H1 (cell line): ENCODE measurements around the gene PCGF3. TPM values are rescaled to one million over a fixed set of nuclear protein-coding genes. Genes with fewer than 3 reads are reported as not detected.

Experiments used
- ATF3 ChIP-seq: IDR thresholded peaks from 2 replicates; pipeline ENCODE4 v1.6.1; 2011; ENCODE audit warnings: low read depth, mild to moderate bottlenecking, low read length; ENCODE audit not compliant: insufficient read depth
- CHD1 ChIP-seq: IDR thresholded peaks from 2 replicates; pipeline ENCODE4 v1.6.1; 2012; ENCODE audit warnings: low read depth, low read length, improper control_type of control experiment
- HDAC2 ChIP-seq, 2 experiments: fragments of 300-600 bp in 1 of 2; sonication (generic) in 1 of 2; IDR thresholded peaks; 2 replicates each; pipeline ENCODE4 v1.6.1; 2011 to 2012; ENCODE audit warnings: low read depth in 2 of 2, low read length in 2 of 2, mild to moderate bottlenecking in 2 of 2, moderate library complexity in 2 of 2, borderline replicate concordance in 1 of 2, inconsistent platforms in 1 of 2
- JUN ChIP-seq: IDR thresholded peaks from 2 replicates; pipeline ENCODE4 v1.6.1; 2011; ENCODE audit warnings: low read depth, mild to moderate bottlenecking, improper control_type of control experiment, low read length
- POLR2AphosphoS5 ChIP-seq: IDR thresholded peaks from 2 replicates; pipeline ENCODE4 v1.6.1; 2011; ENCODE audit warnings: low read depth, low read length
- SAP30 ChIP-seq: fragments of 300-600 bp; sonication (generic); IDR thresholded peaks from 2 replicates; pipeline ENCODE4 v1.7.1; 2012; ENCODE audit warnings: low read length, moderate library complexity, mild to moderate bottlenecking, inconsistent platforms; ENCODE audit not compliant: insufficient read depth, insufficient replicate concordance
- SP4 ChIP-seq: IDR thresholded peaks from 2 replicates; pipeline ENCODE4 v1.6.1; 2012; ENCODE audit warnings: low read length, inconsistent platforms
- SRF ChIP-seq: IDR thresholded peaks from 2 replicates; pipeline ENCODE4 v1.6.1; 2011; ENCODE audit warnings: mild to moderate bottlenecking, low read depth, low read length, moderate library complexity
- USF2 ChIP-seq: IDR thresholded peaks from 2 replicates; pipeline ENCODE4 v1.6.1; 2011; ENCODE audit warnings: low read length, improper control_type of control experiment
- polyA plus RNA-seq, 7 experiments: library from polyadenylated mRNA; depleted of rRNA in 3 of 7; stranded (reverse) in 5 of 7; unstranded in 2 of 7; fragments of >200 nt in 5 of 7; fragments of 200-250 nt in 2 of 7; gene quantifications; 1 replicate in 5 of 7; 2 replicates in 1 of 7; 4 replicates in 1 of 7; pipeline versions ENCODE4 v1.2.1 to v1.2.3, GENCODE V29; 2011 to 2013; ENCODE audit warnings: missing spikeins in 2 of 7, mixed read lengths in 2 of 7
- total RNA-seq: library from RNA; stranded (reverse); fragmentation: NEBNext Ultra II Directional; extraction: Animal tissue kit (Norgen Biotek cat#: 25700); gene quantifications from 2 replicates; pipeline ENCODE4 v1.2.1, GENCODE V29; 2021
- TF ChIP-seq, protein P1 (sequence below): IDR thresholded peaks from 2 replicates; pipeline ENCODE4 v1.6.1; 2012; ENCODE audit warnings: low read length, inconsistent platforms

The PCGF3 gene
- total and polyA plus RNA-seq, 2 of the 8 experiments (the other 6 are each of a cell fraction or from before 2014, with no cell fraction given) = 52.7 to 52.9 TPM

DNA sequence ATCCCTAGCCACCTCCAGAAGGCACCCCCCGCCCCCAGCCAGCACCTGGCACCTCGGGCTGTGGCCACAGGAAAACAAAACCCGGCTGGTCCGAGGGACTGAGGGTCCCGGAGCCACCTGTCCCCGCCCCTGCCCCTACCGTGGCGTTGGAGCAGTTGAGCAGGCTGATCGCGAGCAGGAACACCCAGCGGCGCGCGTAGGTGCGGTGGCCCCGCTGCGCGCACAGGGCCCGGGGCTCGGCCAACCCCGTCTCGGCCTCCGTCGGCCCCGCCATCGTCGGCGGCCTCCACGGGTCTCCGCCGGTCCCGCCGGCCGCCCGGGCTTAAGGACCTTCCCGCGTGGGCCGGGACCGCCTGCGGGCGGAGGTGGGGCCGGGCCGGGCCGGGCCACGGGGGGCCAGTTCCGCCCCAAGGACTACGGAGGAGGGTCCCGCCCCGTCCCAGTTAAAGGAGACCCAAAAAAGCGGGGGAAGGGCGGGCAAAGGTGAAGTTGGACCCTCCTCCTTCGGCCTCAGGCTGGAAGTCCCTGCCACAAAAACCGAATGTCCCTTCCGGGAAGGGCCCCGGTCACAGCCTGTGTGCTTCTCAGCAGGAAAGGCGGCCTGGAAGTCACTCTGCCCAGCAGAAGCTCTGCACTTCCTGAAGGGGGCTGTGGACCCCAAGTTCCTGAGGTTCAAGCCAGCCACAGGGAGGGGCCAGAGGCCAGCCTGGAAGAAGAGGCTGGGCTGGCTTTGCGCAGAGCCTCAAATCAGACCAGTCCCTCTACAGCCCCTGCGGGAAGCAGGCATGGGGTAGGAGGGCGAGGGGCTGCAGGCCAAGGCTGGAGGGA, 16.6 kb upstream of the PCGF3 start, which contains the start of gene SLC49A3 (continued):
- no peak for TF ChIP-seq SAP30
- TF ChIP-seq SP4 = no peak
- no peak for TF ChIP-seq SRF
- TF ChIP-seq, protein P1, sequence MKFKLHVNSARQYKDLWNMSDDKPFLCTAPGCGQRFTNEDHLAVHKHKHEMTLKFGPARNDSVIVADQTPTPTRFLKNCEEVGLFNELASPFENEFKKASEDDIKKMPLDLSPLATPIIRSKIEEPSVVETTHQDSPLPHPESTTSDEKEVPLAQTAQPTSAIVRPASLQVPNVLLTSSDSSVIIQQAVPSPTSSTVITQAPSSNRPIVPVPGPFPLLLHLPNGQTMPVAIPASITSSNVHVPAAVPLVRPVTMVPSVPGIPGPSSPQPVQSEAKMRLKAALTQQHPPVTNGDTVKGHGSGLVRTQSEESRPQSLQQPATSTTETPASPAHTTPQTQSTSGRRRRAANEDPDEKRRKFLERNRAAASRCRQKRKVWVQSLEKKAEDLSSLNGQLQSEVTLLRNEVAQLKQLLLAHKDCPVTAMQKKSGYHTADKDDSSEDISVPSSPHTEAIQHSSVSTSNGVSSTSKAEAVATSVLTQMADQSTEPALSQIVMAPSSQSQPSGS = no peak
- TF ChIP-seq ATF3 = no peak
- no peak for TF ChIP-seq USF2
- TF ChIP-seq POLR2AphosphoS5 = no peak
- no peak for TF ChIP-seq JUN
- no peak for TF ChIP-seq HDAC2 (IDR thresholded peaks at IDR 0.05; ENCODE audit: borderline replicate concordance in 1 of 2, low read depth in 2 of 2, low read length in 2 of 2)
- no peak for TF ChIP-seq CHD1
